HS-27A (cell line): ENCODE results near the gene PRRC2A.

Source experiments
- DNase-seq: peaks from one replicate; pipeline ENCODE4 v3.0.0-alpha.2; 2012; ENCODE audit warnings: low read depth, missing footprints

PRRC2A gene

GRCh38 chr6:31620586-31621319, at the start of gene PRRC2A:
Gene PRRC2A (plus strand): TSS chr6:31620715. CDS start chr6:31622790, 2,075 bp downstream.
- no peak for DNase-seq

- DNase-seq = no peak
These were observed 48.2 kb upstream of the PRRC2A start, which contains the start of gene LTA for GRCh38 chr6:31572041-31572911. Gene LTA (plus strand): TSS chr6:31572289. CDS start chr6:31572743, 454 bp downstream.

- no peak for DNase-seq
These were observed 47.0 kb upstream of the PRRC2A start for GRCh38 chr6:31573239-31574105.

GRCh38 chr6:31574106-31575061, 46.1 kb upstream of the PRRC2A start:
- no peak for DNase-seq

- no peak for DNase-seq
These were observed 45.1 kb upstream of the PRRC2A start, which contains the start of gene TNF for GRCh38 chr6:31575335-31575901. Gene TNF (plus strand): TSS chr6:31575565. CDS start chr6:31575742, 177 bp downstream.

DNA sequence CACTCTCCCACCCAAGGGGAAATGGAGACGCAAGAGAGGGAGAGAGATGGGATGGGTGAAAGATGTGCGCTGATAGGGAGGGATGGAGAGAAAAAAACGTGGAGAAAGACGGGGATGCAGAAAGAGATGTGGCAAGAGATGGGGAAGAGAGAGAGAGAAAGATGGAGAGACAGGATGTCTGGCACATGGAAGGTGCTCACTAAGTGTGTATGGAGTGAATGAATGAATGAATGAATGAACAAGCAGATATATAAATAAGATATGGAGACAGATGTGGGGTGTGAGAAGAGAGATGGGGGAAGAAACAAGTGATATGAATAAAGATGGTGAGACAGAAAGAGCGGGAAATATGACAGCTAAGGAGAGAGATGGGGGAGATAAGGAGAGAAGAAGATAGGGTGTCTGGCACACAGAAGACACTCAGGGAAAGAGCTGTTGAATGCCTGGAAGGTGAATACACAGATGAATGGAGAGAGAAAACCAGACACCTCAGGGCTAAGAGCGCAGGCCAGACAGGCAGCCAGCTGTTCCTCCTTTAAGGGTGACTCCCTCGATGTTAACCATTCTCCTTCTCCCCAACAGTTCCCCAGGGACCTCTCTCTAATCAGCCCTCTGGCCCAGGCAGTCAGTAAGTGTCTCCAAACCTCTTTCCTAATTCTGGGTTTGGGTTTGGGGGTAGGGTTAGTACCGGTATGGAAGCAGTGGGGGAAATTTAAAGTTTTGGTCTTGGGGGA, 44.4 kb upstream of the PRRC2A start:
- no peak for DNase-seq

DNA sequence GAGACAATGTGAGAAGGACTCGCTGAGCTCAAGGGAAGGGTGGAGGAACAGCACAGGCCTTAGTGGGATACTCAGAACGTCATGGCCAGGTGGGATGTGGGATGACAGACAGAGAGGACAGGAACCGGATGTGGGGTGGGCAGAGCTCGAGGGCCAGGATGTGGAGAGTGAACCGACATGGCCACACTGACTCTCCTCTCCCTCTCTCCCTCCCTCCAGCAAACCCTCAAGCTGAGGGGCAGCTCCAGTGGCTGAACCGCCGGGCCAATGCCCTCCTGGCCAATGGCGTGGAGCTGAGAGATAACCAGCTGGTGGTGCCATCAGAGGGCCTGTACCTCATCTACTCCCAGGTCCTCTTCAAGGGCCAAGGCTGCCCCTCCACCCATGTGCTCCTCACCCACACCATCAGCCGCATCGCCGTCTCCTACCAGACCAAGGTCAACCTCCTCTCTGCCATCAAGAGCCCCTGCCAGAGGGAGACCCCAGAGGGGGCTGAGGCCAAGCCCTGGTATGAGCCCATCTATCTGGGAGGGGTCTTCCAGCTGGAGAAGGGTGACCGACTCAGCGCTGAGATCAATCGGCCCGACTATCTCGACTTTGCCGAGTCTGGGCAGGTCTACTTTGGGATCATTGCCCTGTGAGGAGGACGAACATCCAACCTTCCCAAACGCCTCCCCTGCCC, 43.5 kb upstream of the PRRC2A start:
- DNase-seq = no peak

- no peak for DNase-seq
These were observed 42.9 kb upstream of the PRRC2A start for GRCh38 chr6:31577579-31577966.

- DNase-seq = no peak
These were observed 42.1 kb upstream of the PRRC2A start for GRCh38 chr6:31578184-31579118.

- DNase-seq = no peak
These were observed 41.4 kb upstream of the PRRC2A start for GRCh38 chr6:31579119-31579505.

- no peak for DNase-seq
These were observed 40.7 kb upstream of the PRRC2A start for GRCh38 chr6:31579546-31580437.

- no peak for DNase-seq
These were observed 40.1 kb upstream of the PRRC2A start for GRCh38 chr6:31580438-31580740.

GRCh38 chr6:31580807-31581433, 39.6 kb upstream of the PRRC2A start:
- no peak for DNase-seq

- DNase-seq = no peak
These were observed 38.9 kb upstream of the PRRC2A start for GRCh38 chr6:31581434-31582229.

GRCh38 chr6:31582230-31582643, 38.3 kb upstream of the PRRC2A start, which contains the start of gene LTB:
Gene LTB (minus strand): TSS chr6:31582424. CDS start chr6:31582417, 7 bp downstream.
- DNase-seq = no peak

DNA sequence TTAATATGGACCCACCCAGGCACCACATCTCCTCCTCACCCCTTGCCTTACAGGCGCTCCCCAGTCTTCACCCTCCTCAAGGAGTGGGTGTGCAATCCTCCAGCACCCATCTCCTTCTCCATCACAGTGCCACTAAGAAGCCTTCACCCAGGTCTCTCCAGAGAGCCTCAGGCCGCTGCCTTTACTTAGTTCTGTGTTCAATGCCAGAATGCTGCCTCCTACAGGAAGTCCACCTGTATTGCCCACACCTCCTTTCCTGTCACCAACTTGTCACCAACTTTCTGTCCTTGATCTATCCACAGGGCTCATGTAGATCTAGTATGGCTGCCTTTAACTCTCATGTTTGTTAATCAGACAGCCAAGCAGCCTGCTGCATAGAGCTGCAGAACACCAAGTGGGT, 35.0 kb upstream of the PRRC2A start:
- no peak for DNase-seq
